Measurements from ENCODE around the gene NLGN1. TPM values are rescaled to one million over a fixed set of nuclear protein-coding genes. Genes with fewer than 3 reads are reported as not detected.

Gene NLGN1
- total RNA-seq, 1 experiment from 2014 or later = not detected

- Histone ChIP-seq H3K4me3 (replicated peaks in 1 of 2; ENCODE audit: low read depth in 1 of 2, low read length in 2 of 2) (no peak overlapping the region), H3K79me2 (ENCODE audit: insufficient read depth, low read length) (no peaks in the 10 kb centered on the region), H3K9me2 (ENCODE audit: insufficient read depth) (no peaks in the 10 kb centered on the region), H3K4me1 (ENCODE audit: control insufficient read depth in 1 of 2, insufficient read depth in 2 of 2, low read length in 2 of 2) (no peaks in the 10 kb centered on the region), H3K27ac (ENCODE audit: low read depth, low read length) (no peak overlapping the region), H3K27me3 (ENCODE audit: insufficient read depth, low read length) (no peaks in the 10 kb centered on the region), H3K4me2 (ENCODE audit: low read length) (no peak overlapping the region), H3K9ac (ENCODE audit: low read length) (no peak overlapping the region), H2AFZ (ENCODE audit: low read depth, low read length, poor library complexity, severe bottlenecking) (no peak overlapping the region), H3K9me3 (ENCODE audit: control insufficient read depth in 1 of 2, insufficient read depth in 1 of 2, low read depth in 1 of 2, low read length in 2 of 2) (no peaks in the 10 kb centered on the region), H3K36me3 (ENCODE audit: control insufficient read depth in 1 of 2, insufficient read depth in 2 of 2, low read length in 2 of 2) (no peaks in the 10 kb centered on the region), H4K20me1 (ENCODE audit: insufficient read depth) (no peaks in the 10 kb centered on the region)
- intact Hi-C loops (cut with micrococcal nuclease) = no loop called here
- CTCF ChIA-PET = no interaction called here
- no TSS peak for BruUV-seq (replicated peaks)
- ATAC-seq (no peak), DNase-seq (ENCODE audit: low read depth, low spot score) (no peak)
- POLR2A ChIA-PET = no interaction called here
- TF ChIP-seq YY1 (IDR thresholded peaks at IDR 0.05; ENCODE audit: extremely low read depth, insufficient replicate concordance, low read depth, low read length) (no peak), FOSL1 (IDR thresholded peaks at IDR 0.05; ENCODE audit: low read depth) (no peak), EGR1 (IDR thresholded peaks at IDR 0.05; ENCODE audit: low read depth) (no peak), ZNF274 (IDR thresholded peaks at IDR 0.05; ENCODE audit: low read depth, low read length) (no peak), REST (IDR thresholded peaks at IDR 0.05; ENCODE audit: low read depth) (no peak), EZH2phosphoT487 (IDR thresholded peaks at IDR 0.05; ENCODE audit: borderline replicate concordance) (no peak), SRF (IDR thresholded peaks at IDR 0.05; ENCODE audit: low read depth) (no peak), ZBTB33 (IDR thresholded peaks at IDR 0.05; ENCODE audit: extremely low read depth, insufficient replicate concordance, low read length) (no peak), SP1 (IDR thresholded peaks at IDR 0.05; ENCODE audit: low read depth) (no peak), ZFX (IDR thresholded peaks at IDR 0.05) (no peak), TCF7L2 (IDR thresholded peaks at IDR 0.05; ENCODE audit: borderline replicate concordance, extremely low read depth, insufficient read depth, insufficient read length) (no peak)
- RAD21 ChIA-PET (ENCODE audit: low non-redundant PET in 1 of 2, low total read pairs in 2 of 2, uncharacterized antibody in 2 of 2, unreplicated experiment in 2 of 2) = no interaction called here
Observed at GRCh38 chr3:174199696-174200095, 802.2 kb downstream of the NLGN1 start.
